H7 (cell line): Measurements from ENCODE around the gene SLC6A18. TPM values are rescaled to one million over a fixed set of nuclear protein-coding genes. Genes with fewer than 3 reads are reported as not detected.
A peak's percentile ranks its signal among the peaks of the same experiment; 100 is the strongest.

Experiments used
- DNase-seq: peaks from one replicate; pipeline ENCODE4 v3.0.0; 2012
- H3K27me3 ChIP-seq: 2 replicates; pipeline ENCODE4 v1.6.0; 2011; ENCODE audit warnings: mild to moderate bottlenecking, low read length; ENCODE audit not compliant: control insufficient read depth, insufficient read depth
- H3K36me3 ChIP-seq: replicated peaks from 2 replicates; pipeline ENCODE4 v1.5.1; 2011; ENCODE audit warnings: low read length; ENCODE audit not compliant: control insufficient read depth, insufficient read depth
- H3K4me3 ChIP-seq: 2 replicates; pipeline ENCODE4 v1.5.1; 2011; ENCODE audit warnings: low read depth, mild to moderate bottlenecking, control low read depth, low read length, moderate library complexity; ENCODE audit not compliant: insufficient read depth
- total RNA-seq: library from RNA; depleted of rRNA; stranded (reverse); fragments of >200 nt; shearing (Covaris generic); gene quantifications from 2 replicates; pipeline ENCODE4 v1.2.3, GENCODE V29; 2014

SLC6A18 gene
- total RNA-seq, 1 experiment from 2014 or later = not detected

DNA sequence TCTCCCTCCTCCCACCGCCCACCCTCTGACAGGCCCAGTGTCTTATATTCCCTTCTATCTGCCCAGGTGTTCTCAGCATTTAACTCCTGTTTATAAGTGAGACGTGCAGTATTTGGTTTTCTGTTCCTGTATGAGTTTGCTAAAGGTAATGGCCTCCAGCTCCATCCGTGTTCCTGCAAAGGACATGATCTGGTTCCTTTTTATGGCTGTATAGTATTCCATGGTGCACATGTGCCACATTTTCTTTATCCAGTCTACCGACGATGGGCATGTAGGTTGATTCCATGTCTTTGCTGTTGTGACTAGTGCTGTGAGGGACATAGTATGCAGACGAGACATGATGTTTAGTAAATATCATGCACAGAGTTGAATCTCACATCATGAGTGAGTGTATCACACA is 30.8 kb upstream of the SLC6A18 start:
- H3K4me3 ChIP-seq = no peak overlapping the region
- no peaks in the 10 kb centered on the region for H3K27me3 ChIP-seq
- no peaks in the 10 kb centered on the region for H3K36me3 ChIP-seq
- no peak for DNase-seq

DNA sequence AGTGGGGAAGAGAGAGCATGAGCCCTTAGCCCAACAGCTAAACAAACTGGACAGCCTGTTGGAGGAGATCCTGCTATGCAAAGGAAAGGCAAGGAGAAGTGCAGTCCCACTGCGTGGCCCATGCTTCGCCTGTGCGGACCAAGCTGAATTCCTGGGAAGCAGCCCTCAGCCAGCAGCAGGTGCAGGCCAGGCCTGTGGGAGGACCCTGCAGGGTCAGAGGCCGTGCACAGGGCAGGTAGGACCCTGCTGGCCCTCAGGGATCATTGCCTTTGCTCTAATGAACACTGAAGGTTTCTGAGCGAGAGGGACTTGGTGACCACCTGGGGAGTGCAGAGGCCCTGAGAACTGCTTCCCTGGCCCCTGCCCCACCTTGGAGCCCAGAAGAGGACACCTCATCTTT is 29.7 kb upstream of the SLC6A18 start:
- Histone ChIP-seq H3K4me3 (no peak overlapping the region), H3K36me3 (no peaks in the 10 kb centered on the region), H3K27me3 (no peaks in the 10 kb centered on the region)
- no peak for DNase-seq

DNA sequence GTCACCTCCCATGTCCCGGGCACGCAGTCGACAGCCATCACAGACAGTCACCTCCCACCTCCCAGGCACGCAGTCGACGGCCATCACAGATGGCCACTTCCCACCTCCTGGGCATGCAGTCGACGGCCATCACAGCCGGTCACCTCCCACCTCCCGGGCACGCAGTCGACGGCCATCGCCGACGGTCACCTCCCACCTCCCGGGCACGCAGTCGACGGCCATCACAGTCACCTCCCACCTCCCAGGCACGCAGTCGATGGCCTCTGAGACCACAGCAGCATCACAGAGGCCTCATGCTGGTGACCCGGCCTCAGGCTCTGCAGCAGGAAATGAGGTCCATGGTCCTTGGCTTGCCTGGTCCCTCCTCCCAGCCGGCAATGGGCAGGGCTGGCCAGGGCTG is 29.3 kb upstream of the SLC6A18 start:
- H3K4me3 ChIP-seq = no peak overlapping the region

DNA sequence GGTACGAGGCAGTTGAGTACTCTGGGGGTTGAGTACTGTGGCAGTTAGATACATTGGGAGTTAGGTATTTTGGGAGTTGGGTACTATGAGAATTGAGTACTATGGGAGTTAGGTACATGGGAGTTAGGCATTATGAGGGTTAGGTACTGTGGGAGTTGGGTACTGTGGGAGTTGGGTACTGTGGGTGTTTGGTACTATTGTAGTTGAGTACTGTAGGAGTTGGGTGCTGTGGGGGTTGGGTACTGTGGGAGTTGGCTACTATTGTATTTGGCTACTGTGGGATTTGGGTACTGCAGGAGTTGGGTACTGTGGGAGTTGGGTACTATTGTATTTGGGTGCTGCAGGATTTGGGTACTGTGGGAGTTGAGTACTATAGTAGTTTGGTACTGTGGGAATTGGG is 28.6 kb upstream of the SLC6A18 start:
- Histone ChIP-seq H3K36me3 (no peaks in the 10 kb centered on the region), H3K27me3 (no peaks in the 10 kb centered on the region), H3K4me3 (no peak overlapping the region)
- DNase-seq = no peak

More for the DNA sequence above, 29.3 kb upstream of the SLC6A18 start:
- Histone ChIP-seq H3K36me3 (no peaks in the 10 kb centered on the region), H3K27me3 (no peaks in the 10 kb centered on the region)
- no peak for DNase-seq

DNA sequence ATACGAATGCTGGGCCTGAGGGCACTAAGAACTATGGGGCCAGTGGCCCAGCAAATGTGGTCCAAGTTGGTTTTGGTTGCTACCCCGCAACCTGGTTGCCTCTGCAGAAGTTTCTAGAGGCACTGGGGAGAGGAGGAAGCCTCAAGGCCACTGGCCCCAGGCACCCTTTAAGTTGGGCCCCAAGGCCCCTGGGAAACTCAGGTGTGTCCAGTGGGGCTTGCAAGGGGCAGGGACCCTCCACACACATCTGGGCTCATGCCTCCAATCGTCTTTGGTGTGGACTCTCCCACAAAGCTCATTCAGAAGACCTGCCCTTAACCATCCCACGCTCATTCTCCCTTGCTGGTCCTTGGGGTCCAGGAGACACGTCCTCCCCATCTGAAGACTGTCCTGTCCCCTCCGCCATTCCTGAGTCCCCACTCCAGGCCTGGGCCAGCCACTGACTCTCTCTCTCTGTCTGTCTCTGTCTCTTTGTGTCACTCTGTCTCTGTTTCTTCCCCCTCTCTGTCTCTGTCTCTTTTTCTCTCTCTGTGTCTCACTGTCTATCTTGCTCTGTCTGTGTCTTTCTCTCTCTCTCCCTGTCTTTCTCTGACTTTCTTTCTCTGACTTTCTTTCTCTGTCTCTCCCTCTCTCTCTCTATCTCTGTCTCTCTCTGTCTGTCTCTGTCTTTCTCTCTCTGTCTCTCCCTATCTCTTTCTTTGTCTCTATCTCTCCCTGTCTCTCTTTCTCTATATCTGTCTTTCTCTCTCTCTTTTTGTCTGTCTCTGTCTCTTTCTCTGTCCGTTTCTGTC is 27.1 kb upstream of the SLC6A18 start:
- H3K36me3 ChIP-seq = no peaks in the 10 kb centered on the region
- DNase-seq = no peak
- no peak overlapping the region for H3K4me3 ChIP-seq
- no peaks in the 10 kb centered on the region for H3K27me3 ChIP-seq

DNA sequence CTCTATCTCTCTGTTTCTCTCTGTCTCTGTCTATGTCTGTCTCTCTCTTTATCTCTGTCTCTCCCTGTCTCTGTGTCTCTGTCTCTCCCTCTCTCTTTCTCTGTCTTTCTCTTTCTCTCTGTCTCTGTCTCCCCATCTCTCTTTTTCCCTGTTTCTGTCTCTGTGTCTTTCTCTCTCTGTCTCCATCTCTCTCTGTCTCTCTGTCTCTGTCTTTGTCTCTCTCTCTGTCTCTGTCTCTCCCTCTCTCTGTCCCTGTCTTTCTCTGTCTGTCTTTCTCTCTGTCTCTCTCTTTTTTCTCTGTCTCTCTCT is 25.9 kb upstream of the SLC6A18 start:
- DNase-seq = no peak
- Histone ChIP-seq H3K27me3 (no peaks in the 10 kb centered on the region), H3K4me3 (no peak overlapping the region), H3K36me3 (no peaks in the 10 kb centered on the region)

DNA sequence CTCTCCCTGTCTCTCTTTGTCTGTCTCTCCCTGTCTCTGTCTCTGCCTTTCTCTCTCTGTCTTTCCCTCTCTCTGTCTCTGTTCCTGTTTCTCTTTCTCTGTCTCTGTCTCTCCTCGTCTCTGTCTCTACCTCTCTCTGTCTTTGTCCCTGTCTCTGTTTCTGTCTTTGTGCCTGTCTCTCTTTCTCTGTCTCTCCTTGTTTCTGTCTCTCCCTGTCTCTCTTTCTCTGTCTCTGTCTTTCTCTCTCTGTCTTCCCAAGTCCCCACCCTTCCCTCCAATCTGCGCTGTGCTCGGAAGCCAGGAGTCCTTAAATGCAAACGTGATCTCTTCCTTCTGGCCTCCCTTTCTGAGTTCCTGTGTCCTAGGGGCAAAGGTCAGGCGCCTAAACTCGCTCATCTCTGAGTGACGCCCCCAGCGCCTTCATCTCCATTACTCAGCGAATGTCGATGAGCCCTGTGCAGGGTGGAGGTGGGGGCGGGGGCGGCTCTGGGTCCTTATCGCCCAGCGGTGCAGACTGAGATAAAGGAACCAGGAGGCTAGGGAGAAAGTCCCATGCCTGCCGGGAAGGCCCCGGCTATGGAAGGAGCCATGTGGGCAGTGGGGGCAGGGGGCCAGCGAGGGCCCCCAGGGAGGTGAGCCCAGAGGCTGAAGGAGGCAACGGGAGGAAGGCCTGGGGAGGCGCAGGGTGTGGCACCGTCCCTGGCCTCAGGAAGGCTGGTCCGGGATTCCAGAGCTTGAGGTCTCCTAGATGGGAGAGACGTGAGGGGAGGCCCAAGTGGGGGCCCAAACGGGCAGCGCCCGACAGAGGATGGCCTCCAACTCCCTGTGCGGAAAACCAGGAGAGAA is 25.3 kb upstream of the SLC6A18 start:
- Histone ChIP-seq H3K36me3 (no peaks in the 10 kb centered on the region), H3K4me3 (no peak overlapping the region), H3K27me3 (no peaks in the 10 kb centered on the region)
- DNase-seq = peak; percentile 76

DNA sequence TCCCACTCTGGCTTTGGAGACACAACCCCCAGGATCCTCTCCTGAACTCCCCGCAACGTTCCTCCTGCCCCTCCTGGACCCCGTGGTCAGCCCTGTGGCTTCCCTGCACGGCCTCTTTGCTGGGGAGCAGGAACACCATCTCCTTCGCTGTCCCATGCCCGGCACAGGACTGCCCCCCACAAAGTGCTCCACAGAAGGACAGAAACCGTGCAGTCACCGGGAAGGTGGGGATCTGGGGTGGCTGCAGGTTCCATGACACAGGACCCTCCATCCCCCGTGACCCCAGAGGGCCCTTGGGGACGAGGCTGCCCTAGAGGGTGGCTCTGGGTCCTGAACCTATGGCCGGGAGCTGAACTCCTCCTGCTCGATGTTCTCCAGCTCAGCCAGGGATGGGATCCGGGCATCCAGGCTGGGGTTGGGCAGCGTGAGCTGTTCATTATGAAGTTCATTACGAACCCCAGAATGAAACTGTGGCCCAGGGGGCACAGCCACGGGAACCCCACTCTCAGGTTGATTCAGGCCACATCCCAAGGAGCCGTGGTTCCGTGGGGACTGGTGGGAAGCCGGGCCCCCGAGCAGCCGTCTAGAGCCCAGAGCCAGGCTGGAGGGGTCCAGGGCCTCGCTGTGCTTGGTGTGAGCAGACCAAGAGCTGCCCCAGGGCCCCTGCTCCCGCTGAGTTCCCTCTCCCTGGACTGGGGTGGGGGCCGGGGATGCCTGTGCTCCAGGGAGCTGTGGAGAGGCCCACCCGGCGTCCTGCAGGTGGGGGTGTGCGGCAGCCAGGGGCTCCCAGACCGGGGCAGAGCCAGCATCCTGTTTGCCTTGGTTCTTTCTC is 24.5 kb upstream of the SLC6A18 start:
- Histone ChIP-seq H3K4me3 (no peak overlapping the region), H3K36me3 (no peaks in the 10 kb centered on the region), H3K27me3 (no peaks in the 10 kb centered on the region)
- no peak for DNase-seq

DNA sequence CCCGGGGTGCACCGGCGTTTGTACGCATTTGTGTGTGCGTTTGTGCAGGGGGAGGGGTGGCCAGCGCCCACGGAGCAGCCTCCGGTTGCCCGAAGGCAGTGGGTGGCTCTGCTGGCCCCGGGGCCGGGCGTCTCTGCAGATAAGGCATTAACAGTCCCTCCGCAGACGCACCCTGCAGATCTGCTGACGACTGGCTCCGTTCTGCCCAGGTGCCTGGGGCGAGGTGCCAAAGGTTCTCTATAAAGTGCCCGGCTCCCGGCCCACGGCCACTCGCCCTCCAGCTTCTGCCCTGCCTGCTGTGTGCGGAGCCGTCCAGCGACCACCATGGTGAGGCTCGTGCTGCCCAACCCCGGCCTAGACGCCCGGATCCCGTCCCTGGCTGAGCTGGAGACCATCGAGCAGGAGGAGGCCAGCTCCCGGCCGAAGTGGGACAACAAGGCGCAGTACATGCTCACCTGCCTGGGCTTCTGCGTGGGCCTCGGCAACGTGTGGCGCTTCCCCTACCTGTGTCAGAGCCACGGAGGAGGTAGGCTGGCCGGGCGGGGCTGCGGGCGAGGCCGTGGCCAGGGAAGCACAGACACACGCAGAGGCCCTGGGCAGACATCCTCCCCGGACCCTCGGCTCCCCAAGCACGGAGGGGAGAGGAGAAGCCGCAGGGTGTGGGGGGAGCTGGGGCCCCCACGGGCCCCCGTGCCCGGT is 23.7 kb upstream of the SLC6A18 start, which contains the start of gene SLC6A19:
TSS of gene SLC6A19 (plus strand) at position 269 of the 699 bp plus-strand sequence. CDS start at position 325, 56 bp downstream.
- Histone ChIP-seq H3K36me3 (no peaks in the 10 kb centered on the region), H3K27me3 (no peaks in the 10 kb centered on the region), H3K4me3 (no peak within 1 kb of the TSS)
- DNase-seq = peak; percentile 77

DNA sequence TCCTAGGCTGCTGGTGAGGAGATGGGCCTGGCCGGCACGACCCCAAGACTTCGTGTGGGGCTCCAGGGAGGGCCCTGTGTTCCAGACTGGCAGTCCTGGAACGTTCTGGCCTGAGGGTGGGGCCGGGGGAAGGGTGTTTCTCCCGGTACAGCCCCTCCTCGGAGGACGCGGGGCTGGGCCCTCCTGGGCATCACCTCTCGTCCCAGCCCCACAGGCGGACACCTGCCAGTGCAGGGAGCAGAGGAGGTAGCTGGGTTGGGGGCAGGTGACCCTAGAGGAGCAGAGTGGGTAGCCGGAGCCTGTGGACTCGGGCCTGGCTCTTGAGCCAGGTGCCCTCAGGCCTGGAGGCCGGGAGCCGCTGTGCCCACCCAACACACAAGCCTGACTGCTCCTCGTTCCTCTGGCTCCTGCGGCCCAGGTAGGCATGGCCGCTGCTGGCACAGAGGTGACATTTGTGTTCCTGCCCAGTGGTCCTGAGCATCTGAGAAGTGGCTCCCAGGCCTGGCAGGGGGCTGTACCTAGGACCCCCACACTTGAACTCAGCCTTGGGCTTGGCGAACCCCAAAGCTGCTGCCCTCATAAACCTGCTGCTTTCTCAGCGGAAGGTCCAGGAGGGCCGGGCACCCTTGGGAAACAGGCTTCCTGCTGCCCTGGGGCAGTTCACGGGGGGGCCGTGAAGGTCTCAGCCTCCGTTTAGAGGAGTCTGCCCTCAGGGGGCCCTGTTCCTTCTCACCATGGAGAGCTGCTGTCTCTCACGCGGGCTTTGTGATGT is 23.0 kb upstream of the SLC6A18 start:
- Histone ChIP-seq H3K36me3 (no peaks in the 10 kb centered on the region), H3K27me3 (no peaks in the 10 kb centered on the region), H3K4me3 (no peak overlapping the region)
- DNase-seq = peak; percentile 73

DNA sequence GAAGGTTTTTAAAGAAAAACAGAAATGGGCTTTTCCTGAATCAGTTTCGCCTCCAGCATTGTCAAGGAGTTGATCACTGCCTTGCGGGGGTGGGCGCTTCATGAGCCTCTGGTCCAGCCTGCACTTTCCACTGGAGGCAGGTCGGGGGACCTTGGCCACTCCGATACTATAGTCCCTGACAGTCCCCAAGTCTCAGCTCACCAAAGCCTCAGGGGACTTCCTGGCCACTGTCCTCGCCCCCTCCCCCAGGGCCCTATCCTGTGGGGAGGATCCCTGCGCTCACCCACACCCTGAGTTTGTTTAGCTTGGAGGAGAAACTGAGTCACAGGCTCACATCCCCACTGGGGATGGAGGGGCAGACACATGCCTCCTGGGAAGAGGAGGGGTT is 22.4 kb upstream of the SLC6A18 start:
- Histone ChIP-seq H3K4me3 (no peak overlapping the region), H3K27me3 (no peaks in the 10 kb centered on the region), H3K36me3 (no peaks in the 10 kb centered on the region)
- DNase-seq = no peak

DNA sequence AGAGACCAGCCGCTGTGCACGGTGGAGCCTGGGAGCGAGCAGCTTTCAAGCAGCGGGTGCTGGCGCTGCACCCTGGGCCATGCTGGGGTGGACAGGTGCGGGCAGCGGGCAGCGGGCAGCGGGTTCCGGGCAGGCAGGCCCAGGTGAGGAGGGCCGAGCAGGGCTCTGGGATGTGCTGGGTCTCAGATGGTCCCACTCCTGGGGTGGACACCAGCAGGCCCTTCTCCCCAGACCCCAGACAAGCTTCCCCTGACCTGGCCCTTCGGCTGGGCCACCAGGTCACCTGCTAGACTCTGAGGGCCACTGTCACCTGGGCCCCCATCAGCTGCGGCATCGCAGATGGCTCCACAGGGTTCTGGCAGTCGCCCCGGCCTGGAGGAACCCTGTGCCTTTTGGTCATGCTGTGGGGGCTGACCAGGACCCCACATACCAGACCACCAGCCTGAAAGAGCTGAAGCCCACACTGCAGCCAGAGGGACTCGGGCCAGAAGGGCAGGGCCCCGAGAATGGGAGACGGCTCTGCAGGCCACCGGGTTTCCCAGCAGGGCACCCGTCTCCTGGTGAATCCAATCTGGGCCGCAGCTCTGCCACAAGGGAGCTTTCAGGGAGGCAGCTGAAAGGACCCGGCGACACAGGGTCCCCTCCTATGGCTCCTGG is 21.7 kb upstream of the SLC6A18 start:
- H3K27me3 ChIP-seq = no peaks in the 10 kb centered on the region
- H3K36me3 ChIP-seq = no peaks in the 10 kb centered on the region
- DNase-seq = no peak
- no peak overlapping the region for H3K4me3 ChIP-seq

DNA sequence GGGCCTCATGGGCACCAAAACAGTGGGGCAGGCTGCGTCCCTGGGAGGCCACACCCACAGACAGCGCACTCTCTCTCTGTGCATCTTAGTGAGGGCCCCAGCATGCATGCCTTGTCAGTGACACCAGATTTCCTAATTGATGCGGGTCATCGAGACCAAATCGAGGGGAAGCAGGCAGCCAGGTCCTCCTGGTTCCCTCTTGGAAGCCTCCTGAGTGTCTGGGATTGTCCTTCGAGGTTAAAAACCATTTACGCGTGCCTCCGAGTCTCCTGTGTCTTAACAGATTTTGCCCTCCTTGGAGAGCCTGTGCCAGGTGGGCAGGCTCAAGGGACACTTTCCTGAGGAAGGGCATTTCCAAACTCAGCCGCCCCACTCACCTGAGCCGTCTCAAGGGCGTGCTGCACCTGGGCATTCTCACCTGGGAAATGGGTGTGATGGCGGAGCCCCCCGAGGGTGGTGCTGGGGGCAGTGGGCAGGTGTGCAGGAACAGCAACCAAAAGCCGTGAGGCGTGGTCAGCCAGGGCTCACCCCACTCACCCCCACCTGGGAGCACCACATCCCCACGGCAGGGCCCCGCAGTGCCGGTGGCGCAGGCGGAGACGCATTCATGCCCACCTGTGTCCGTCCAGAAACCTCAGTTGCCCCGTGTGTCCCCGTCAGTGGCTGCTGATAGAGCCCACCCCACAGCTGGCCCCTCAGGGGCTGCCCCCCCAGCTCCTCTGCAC is 21.1 kb upstream of the SLC6A18 start:
- H3K4me3 ChIP-seq = no peak overlapping the region
- no peak for DNase-seq
- H3K27me3 ChIP-seq = no peaks in the 10 kb centered on the region
- H3K36me3 ChIP-seq = no peaks in the 10 kb centered on the region
